ENCODE measurements around the gene CHMP4A. TPM values are rescaled to one million over a fixed set of nuclear protein-coding genes. Genes with fewer than 3 reads are reported as not detected.

CHMP4A gene
- total and polyA plus RNA-seq, 2 of the 13 experiments (the other 11 are each of a cell fraction or from before 2014, with no cell fraction given): 83.6 to 113 TPM

DNA sequence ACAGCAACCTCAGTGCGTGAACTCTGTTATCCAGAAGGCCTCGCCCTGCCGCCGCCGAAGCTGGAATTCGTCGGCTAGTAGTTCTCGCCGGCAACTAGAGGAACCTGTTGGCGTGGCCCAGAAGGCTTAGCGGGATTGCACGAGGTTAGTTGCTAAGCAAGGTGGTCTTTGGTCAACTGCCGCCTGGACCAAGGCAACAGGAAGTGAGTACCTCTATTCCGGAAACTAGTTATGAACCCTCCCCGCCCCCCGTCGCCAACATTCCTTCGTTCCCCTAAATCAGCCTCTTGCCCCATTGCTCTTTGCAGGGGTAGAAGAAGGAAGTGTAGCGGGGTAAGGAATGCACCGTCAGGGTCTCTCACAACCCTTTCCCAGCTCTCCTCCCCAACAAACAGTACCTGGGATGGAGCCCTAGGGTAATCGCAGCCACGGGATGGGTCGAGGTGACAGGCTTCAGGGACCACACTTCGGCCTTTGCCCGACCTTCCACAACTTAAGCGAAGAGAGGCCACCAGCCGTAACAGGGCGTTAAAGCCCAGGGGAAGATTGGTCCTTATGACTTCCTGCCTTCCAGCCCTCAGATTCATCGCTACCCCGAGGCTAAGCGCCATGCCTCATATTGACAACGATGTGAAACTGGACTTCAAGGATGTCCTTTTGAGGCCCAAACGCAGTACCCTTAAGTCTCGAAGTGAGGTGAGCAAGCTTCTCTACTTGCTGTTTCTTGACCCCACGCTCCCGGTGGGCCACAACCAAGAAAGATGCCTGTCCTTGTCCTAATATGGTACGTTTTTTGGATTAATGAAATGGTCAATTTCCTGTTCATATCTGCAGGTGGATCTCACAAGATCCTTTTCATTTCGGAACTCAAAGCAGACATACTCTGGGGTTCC lies 19.6 kb upstream of the CHMP4A start, which contains the start of gene GMPR2 (continued):
- TF ChIP-seq SETDB1 (CRISPR knock-in tag; IDR thresholded peaks at IDR 0.05; ENCODE audit: borderline replicate concordance): no peak; the same call in 1 of the 2 replicates
- TF ChIP-seq ZBTB7B (CRISPR knock-in tag; IDR thresholded peaks at IDR 0.05): peak; percentile 95
- no peak for TF ChIP-seq HOXA7 (CRISPR knock-in tag; IDR thresholded peaks at IDR 0.05)
- peak; percentile 5; the same call in 1 of the 2 replicates for TF ChIP-seq ZNF776 (CRISPR knock-in tag; IDR thresholded peaks at IDR 0.05)
- TF ChIP-seq ZNF703 (CRISPR knock-in tag; IDR thresholded peaks at IDR 0.05; ENCODE audit: borderline replicate concordance): no peak
- peak; percentile 89; the same call in 1 of the 2 replicates for TF ChIP-seq CHCHD3 (CRISPR knock-in tag; IDR thresholded peaks at IDR 0.05)
- TF ChIP-seq, protein P1, sequence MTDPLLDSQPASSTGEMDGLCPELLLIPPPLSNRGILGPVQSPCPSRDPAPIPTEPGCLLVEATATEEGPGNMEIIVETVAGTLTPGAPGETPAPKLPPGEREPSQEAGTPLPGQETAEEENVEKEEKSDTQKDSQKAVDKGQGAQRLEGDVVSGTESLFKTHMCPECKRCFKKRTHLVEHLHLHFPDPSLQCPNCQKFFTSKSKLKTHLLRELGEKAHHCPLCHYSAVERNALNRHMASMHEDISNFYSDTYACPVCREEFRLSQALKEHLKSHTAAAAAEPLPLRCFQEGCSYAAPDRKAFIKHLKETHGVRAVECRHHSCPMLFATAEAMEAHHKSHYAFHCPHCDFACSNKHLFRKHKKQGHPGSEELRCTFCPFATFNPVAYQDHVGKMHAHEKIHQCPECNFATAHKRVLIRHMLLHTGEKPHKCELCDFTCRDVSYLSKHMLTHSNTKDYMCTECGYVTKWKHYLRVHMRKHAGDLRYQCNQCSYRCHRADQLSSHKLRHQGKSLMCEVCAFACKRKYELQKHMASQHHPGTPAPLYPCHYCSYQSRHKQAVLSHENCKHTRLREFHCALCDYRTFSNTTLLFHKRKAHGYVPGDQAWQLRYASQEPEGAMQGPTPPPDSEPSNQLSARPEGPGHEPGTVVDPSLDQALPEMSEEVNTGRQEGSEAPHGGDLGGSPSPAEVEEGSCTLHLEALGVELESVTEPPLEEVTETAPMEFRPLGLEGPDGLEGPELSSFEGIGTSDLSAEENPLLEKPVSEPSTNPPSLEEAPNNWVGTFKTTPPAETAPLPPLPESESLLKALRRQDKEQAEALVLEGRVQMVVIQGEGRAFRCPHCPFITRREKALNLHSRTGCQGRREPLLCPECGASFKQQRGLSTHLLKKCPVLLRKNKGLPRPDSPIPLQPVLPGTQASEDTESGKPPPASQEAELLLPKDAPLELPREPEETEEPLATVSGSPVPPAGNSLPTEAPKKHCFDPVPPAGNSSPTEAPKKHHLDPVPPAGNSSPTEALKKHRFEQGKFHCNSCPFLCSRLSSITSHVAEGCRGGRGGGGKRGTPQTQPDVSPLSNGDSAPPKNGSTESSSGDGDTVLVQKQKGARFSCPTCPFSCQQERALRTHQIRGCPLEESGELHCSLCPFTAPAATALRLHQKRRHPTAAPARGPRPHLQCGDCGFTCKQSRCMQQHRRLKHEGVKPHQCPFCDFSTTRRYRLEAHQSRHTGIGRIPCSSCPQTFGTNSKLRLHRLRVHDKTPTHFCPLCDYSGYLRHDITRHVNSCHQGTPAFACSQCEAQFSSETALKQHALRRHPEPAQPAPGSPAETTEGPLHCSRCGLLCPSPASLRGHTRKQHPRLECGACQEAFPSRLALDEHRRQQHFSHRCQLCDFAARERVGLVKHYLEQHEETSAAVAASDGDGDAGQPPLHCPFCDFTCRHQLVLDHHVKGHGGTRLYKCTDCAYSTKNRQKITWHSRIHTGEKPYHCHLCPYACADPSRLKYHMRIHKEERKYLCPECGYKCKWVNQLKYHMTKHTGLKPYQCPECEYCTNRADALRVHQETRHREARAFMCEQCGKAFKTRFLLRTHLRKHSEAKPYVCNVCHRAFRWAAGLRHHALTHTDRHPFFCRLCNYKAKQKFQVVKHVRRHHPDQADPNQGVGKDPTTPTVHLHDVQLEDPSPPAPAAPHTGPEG (CRISPR knock-in tag; IDR thresholded peaks at IDR 0.05): peak; percentile 80
- no peak for TF ChIP-seq ZNF382 (CRISPR knock-in tag; IDR thresholded peaks at IDR 0.05; ENCODE audit: borderline replicate concordance)
- TF ChIP-seq ARNT (IDR thresholded peaks at IDR 0.05): no peak
- 0 out of 2 replicates have a peak, but pooled peaks have one; percentile 82 for TF ChIP-seq MED13 (CRISPR knock-in tag; IDR thresholded peaks at IDR 0.05)
- peak; percentile 77 for TF ChIP-seq AKAP8 (CRISPR knock-in tag; IDR thresholded peaks at IDR 0.05)
- TF ChIP-seq, protein P2, sequence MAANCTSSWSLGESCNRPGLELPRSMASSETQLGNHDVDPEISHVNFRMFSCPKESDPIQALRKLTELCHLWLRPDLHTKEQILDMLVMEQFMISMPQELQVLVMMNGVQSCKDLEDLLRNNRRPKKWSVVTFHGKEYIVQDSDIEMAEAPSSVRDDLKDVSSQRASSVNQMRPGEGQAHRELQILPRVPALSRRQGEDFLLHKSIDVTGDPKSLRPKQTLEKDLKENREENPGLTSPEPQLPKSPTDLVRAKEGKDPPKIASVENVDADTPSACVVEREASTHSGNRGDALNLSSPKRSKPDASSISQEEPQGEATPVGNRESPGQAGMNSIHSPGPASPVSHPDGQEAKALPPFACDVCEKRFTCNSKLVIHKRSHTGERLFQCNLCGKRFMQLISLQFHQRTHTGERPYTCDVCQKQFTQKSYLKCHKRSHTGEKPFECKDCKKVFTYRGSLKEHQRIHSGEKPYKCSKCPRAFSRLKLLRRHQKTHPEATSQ (CRISPR knock-in tag; IDR thresholded peaks at IDR 0.05; ENCODE audit: borderline replicate concordance): no peak; the same call in 1 of the 2 replicates
- TF ChIP-seq ZSCAN21 (CRISPR knock-in tag; IDR thresholded peaks at IDR 0.05; ENCODE audit: borderline replicate concordance): peak; percentile 93
- peak; percentile 98 for TF ChIP-seq KLF12 (CRISPR knock-in tag; IDR thresholded peaks at IDR 0.05; ENCODE audit: borderline replicate concordance)
- TF ChIP-seq ZNF549 (CRISPR knock-in tag; IDR thresholded peaks at IDR 0.05): no peak
- TF ChIP-seq, protein P3, sequence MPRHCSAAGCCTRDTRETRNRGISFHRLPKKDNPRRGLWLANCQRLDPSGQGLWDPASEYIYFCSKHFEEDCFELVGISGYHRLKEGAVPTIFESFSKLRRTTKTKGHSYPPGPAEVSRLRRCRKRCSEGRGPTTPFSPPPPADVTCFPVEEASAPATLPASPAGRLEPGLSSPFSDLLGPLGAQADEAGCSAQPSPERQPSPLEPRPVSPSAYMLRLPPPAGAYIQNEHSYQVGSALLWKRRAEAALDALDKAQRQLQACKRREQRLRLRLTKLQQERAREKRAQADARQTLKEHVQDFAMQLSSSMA (CRISPR knock-in tag; IDR thresholded peaks at IDR 0.05): peak; percentile 76
- peak in 1 of 2 experiments; percentile 80; a peak in 1 of 4 replicates for TF ChIP-seq KLF16 (CRISPR knock-in tag; IDR thresholded peaks at IDR 0.05)
- TF ChIP-seq RFX3 (CRISPR knock-in tag; IDR thresholded peaks at IDR 0.05): no peak
- peak; percentile 90; the same call in 1 of the 2 replicates for TF ChIP-seq ATAD3A (CRISPR knock-in tag; IDR thresholded peaks at IDR 0.05)
- TF ChIP-seq HNRNPL (IDR thresholded peaks at IDR 0.05; ENCODE audit: low read depth, low read length): 0 out of 2 replicates have a peak, but pooled peaks have one; percentile 15
- TF ChIP-seq SAFB2 (CRISPR knock-in tag; IDR thresholded peaks at IDR 0.05; ENCODE audit: borderline replicate concordance, low read depth): no peak; the same call in 1 of the 2 replicates

All from HepG2 (cell line).